ENCODE measurements around the gene EPB41L4A.

GRCh38 chr5:112258571-112258970 lies 160.5 kb downstream of the EPB41L4A start:
- TF ChIP-seq CTCF (conservative IDR thresholded peaks at IDR 0.05 in 1 of 2, IDR thresholded peaks at IDR 0.05 in 1 of 2; ENCODE audit: low read depth in 1 of 2, low read length in 2 of 2) (no peak), EZH2 (IDR thresholded peaks at IDR 0.05; ENCODE audit: low read length, missing control alignments) (no peak)

Data from fibroblast of lung (primary cell).